Neural cell (in vitro differentiated cells): ENCODE results near the gene CDT1.

Source experiments
- CTCF ChIP-seq: fragments of 450-650 bp; IDR thresholded peaks from 2 replicates; pipeline ENCODE4 v1.5.1; 2014; ENCODE audit warnings: antibody characterized with exemption, mild to moderate bottlenecking, moderate library complexity; ENCODE audit not compliant: poor library complexity, severe bottlenecking
- EP300 ChIP-seq: fragments of 450-650 bp; conservative IDR thresholded peaks from 2 replicates; pipeline ENCODE4 v1.6.1; 2014; ENCODE audit warnings: antibody characterized with exemption, mild to moderate bottlenecking, moderate library complexity; ENCODE audit not compliant: poor library complexity, severe bottlenecking
- EZH2 ChIP-seq: fragments of 200-600, 300-800 bp; shearing (Covaris generic), sonication (generic); IDR thresholded peaks from 2 replicates; pipeline ENCODE4 v1.6.1; 2014; ENCODE audit warnings: antibody characterized with exemption, low read length, borderline replicate concordance, mild to moderate bottlenecking; ENCODE audit not compliant: insufficient read depth, poor library complexity, severe bottlenecking
- SMC3 ChIP-seq: fragments of 450-650 bp; conservative IDR thresholded peaks from 2 replicates; pipeline ENCODE4 v1.6.1; 2014; ENCODE audit warnings: antibody characterized with exemption, mild to moderate bottlenecking, moderate library complexity; ENCODE audit not compliant: poor library complexity

GRCh38 chr16:88811769-88812512 lies 8.4 kb downstream of the CDT1 start, which contains the start of gene APRT:
- peak; percentile 41 for TF ChIP-seq CTCF
- peak; percentile 33 for TF ChIP-seq SMC3
- peak; percentile 37 for TF ChIP-seq EP300
- no peak for TF ChIP-seq EZH2
